ENCODE data around the gene HUS1B.
"Not testable (repeated sequence)": the region's sequence is repeated elsewhere in the genome, so short reads cannot be mapped to it uniquely, and the experiment has no call there.

The HUS1B gene

DNA sequence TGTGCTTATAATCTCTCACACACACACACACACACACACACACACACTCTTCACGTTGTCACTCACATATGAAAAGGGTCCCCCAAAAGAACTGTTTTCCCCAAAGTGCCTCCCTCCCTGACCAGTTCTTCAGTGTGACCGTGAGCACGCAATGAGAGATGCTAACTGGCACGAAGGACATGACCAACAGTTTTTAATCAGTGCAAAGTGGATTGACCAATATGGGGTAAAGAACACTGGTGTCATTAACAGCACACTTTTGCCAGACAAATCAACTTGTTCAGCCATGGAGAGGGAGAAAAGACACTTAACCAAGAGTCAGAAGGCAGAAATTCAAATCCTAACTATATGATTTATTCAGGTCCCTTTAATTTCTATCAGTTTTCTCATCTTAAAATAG is 21.0 kb upstream of the HUS1B start:
- no peak overlapping the region for H3K4me3 ChIP-seq (ENCODE audit: low read depth in 1 of 2, low read length in 2 of 2)
- H3K9ac ChIP-seq (ENCODE audit: low read length): no peak overlapping the region
- H3K4me1 ChIP-seq (ENCODE audit: insufficient read depth, low read length): peaks cover 22% of the 10 kb centered on the region
- H3K27me3 ChIP-seq (ENCODE audit: control insufficient read depth in 1 of 2, insufficient read depth in 2 of 2, low read length in 2 of 2): no peaks in the 10 kb centered on the region
- no peaks in the 10 kb centered on the region for H3K36me3 ChIP-seq (ENCODE audit: insufficient read depth, low read length)
- H3K27ac ChIP-seq (ENCODE audit: low read depth, low read length): no peak overlapping the region
- no peaks in the 10 kb centered on the region for H3K9me3 ChIP-seq (ENCODE audit: low read length)

DNA sequence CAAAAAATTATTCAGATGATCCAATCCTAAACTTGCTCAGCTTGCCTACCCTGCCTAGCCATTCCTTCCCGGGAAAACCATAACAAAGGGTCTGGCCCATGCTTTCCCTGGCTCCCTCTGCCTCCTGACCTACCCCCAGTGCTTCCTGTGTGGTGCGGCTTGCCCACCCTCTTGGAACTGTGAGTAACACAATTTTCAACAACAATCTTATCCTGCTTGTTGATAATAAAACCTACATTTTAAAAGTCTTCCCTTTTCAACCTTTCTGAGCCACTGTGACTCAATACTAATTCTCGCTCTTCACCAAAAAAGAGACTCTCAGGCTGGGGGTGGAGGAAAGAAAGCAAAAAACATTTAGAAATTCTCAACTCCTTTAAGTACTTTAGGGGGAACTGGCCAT is 18.1 kb upstream of the HUS1B start:
- Histone ChIP-seq H3K27ac (ENCODE audit: low read depth, low read length) (no peak overlapping the region), H3K4me1 (ENCODE audit: insufficient read depth, low read length) (peaks cover 16% of the 10 kb centered on the region)

DNA sequence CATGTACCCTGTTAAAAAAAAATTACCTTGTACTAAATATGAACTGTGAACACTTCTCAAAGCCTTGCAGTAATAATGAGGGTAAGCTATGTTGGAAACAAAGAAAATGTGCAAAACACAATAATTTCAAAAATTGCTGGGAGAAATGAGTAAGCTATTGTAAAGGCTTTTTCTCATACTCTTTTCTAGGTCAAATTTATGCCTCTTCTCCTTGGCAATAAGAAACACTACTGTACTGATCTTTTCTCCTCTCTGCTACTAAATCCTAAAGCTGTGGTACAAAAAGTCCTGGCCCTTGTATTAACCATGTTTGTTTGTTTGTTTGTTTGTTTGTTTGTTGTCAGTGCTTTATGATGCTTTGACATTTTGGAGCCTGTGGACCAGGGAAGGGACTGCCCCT is 17.5 kb upstream of the HUS1B start:
- no peaks in the 10 kb centered on the region for H3K9me3 ChIP-seq (ENCODE audit: low read length)
- H3K4me1 ChIP-seq (ENCODE audit: insufficient read depth, low read length): peaks cover 12% of the 10 kb centered on the region
- no peak overlapping the region for H3K27ac ChIP-seq (ENCODE audit: low read depth, low read length)
- no peak overlapping the region for H3K9ac ChIP-seq (ENCODE audit: low read length)
- no peaks in the 10 kb centered on the region for H3K27me3 ChIP-seq (ENCODE audit: control insufficient read depth in 1 of 2, insufficient read depth in 2 of 2, low read length in 2 of 2)
- H3K36me3 ChIP-seq (ENCODE audit: insufficient read depth, low read length): no peaks in the 10 kb centered on the region
- no peak overlapping the region for H3K4me3 ChIP-seq (ENCODE audit: low read depth in 1 of 2, low read length in 2 of 2)

More for the DNA sequence above, 18.1 kb upstream of the HUS1B start:
- H3K9me3 ChIP-seq (ENCODE audit: low read length): no peaks in the 10 kb centered on the region
- H3K36me3 ChIP-seq (ENCODE audit: insufficient read depth, low read length): no peaks in the 10 kb centered on the region
- no peaks in the 10 kb centered on the region for H3K27me3 ChIP-seq (ENCODE audit: control insufficient read depth in 1 of 2, insufficient read depth in 2 of 2, low read length in 2 of 2)
- no peak overlapping the region for H3K9ac ChIP-seq (ENCODE audit: low read length)
- no peak overlapping the region for H3K4me3 ChIP-seq (ENCODE audit: low read depth in 1 of 2, low read length in 2 of 2)

DNA sequence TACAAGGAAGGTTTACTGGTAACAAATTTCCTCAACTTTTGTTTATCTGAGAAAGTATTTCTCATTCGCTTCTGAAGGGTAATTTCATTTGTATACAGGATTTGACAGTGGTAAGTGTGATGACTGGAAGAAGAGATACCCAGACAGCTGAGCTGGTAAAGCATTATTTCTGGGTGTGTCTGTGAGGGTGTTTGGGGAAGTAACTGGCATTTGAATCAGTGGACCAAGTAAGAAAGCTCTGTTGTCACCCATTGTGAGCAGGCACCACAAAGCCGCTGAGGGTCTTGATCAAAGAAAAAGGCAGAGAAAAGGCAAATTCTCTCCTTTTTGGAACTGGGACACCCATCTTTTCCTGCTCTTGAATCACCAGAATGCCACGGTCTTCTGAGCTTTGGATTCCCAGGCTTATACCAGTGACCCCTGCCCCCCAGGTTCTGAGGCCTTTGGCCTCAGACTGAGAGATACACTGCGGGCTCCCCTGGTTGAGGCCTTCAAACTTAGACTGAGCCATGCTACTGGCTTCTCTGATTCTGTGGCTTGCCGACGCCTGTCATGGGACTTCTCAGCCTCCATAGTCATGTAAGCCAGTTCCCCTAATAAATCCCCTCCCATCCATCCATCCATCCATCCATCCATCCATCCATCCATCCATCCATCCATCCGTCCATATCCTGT is 10.5 kb upstream of the HUS1B start:
- no peak overlapping the region for H3K9ac ChIP-seq (ENCODE audit: low read length)
- H3K4me1 ChIP-seq (ENCODE audit: insufficient read depth, low read length): no peaks in the 10 kb centered on the region
- H3K4me3 ChIP-seq (ENCODE audit: low read depth in 1 of 2, low read length in 2 of 2): no peak overlapping the region
- H3K27me3 ChIP-seq (ENCODE audit: control insufficient read depth in 1 of 2, insufficient read depth in 2 of 2, low read length in 2 of 2): no peaks in the 10 kb centered on the region
- H3K27ac ChIP-seq (ENCODE audit: low read depth, low read length): no peak overlapping the region
- no peaks in the 10 kb centered on the region for H3K9me3 ChIP-seq (ENCODE audit: low read length)
- peaks cover 9% of the 10 kb centered on the region for H3K36me3 ChIP-seq (ENCODE audit: insufficient read depth, low read length)

DNA sequence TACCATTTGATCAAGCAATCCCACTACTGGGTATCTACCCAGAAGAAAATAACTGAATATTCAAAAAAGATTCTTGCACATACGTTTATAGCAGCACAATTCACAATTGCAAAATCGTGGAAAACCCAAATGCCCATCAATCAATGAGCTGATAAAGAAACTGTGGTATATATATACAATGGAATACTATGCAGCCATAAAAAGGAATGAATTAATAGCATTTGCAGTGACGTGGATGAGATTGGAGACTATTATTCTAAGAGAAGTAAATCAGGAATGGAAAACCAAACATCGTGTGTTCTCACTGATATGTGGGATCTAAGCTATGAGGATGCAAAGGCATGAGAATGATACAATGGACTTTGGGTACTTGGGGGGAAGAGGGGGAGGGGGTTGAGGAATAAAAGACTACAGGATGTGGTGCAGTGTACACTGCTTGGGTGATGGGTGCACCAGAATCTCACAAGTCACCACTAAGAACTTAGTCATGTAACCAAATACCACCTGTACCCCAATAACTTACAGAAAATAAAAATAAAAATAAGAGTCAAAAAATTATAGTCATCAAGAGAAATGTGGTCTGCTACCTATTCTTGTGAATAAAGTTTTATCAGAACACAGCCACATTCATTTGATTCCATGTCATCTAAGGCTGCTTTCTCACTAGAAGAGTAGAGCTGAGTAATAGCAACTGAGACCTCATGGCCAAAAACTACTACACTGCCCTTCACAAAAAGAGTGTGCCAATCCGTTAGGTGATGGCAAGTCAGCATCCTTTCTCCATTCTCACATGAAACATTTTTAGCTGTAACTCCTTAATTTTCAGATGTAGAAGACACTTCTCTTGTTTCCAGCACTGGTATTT is 8.7 kb upstream of the HUS1B start:
- no peaks in the 10 kb centered on the region for H3K9me3 ChIP-seq (ENCODE audit: low read length)
- no peak overlapping the region for H3K27ac ChIP-seq (ENCODE audit: low read depth, low read length)
- no peak overlapping the region for H3K9ac ChIP-seq (ENCODE audit: low read length)
- H3K4me1 ChIP-seq (ENCODE audit: insufficient read depth, low read length): no peaks in the 10 kb centered on the region
- H3K27me3 ChIP-seq (ENCODE audit: control insufficient read depth in 1 of 2, insufficient read depth in 2 of 2, low read length in 2 of 2): no peaks in the 10 kb centered on the region
- peaks cover 9% of the 10 kb centered on the region for H3K36me3 ChIP-seq (ENCODE audit: insufficient read depth, low read length)
- no peak overlapping the region for H3K4me3 ChIP-seq (ENCODE audit: low read depth in 1 of 2, low read length in 2 of 2)

DNA sequence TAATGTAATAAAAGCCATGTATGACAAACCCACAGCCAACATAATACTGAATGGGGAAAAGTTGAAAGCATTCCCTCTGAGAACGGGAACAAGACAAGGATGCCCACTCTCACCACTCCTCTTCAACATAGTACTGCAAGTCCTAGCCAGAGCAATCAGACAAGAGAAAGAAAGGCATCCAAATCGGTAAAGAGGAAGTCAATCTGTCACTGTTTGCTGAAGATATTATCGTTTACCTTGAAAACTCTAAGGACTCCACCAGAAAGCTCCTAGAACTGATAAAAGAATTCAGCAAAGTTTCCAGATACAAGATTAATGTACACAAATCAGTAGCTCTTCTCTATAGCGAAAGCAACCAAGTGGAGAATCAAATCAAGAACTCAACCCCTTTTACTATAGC is 6.9 kb upstream of the HUS1B start:
- H3K9ac ChIP-seq (ENCODE audit: low read length); H3K36me3 ChIP-seq (ENCODE audit: insufficient read depth, low read length); H3K27ac ChIP-seq (ENCODE audit: low read depth, low read length); H3K27me3 ChIP-seq (ENCODE audit: control insufficient read depth in 1 of 2, insufficient read depth in 2 of 2, low read length in 2 of 2); H3K4me3 ChIP-seq (ENCODE audit: low read depth in 1 of 2, low read length in 2 of 2); H3K9me3 ChIP-seq (ENCODE audit: low read length); H3K4me1 ChIP-seq (ENCODE audit: insufficient read depth, low read length): not testable (repeated sequence)

DNA sequence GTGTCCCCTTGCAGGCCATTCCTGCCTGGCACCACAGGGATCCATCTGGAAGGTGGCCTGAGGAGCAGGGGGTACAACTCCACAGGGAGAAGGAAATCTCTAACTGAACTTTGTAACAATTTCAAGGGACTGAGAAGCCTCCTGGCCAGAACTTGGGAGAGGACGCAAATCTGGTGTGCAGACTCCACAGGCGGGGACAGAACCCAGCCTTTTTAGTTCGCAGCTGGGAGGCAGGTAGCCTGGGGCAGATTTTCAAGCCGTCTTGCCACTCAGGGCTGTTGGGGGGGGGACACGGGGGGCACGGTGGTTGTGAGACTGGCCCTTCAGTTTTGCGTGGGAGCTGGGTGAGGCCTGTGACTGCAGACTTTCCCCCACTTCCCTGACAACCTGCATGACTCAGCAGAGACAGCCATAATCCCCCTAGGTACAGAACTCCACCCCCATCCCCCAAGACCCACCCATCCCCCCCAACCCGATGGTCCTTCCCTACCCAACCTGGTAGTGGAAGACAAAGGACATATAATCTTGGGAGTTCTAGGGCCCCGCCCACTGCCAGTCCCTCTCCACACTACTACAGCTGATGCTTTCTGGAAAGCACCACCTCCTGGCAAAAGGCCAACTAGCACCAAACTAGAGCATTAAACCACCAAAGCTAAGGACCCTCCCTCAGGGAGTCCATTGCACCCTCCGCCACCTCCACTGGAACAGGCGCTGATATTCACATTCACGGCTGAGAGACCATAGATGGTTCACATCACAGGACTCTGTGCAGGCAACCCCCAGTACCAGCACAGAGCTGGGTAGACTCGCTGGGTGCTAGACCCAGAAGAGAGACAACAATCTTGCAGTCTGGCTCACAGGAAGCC is 3.0 kb upstream of the HUS1B start:
- Histone ChIP-seq H3K9ac (ENCODE audit: low read length) (no peak overlapping the region), H3K27ac (ENCODE audit: low read depth, low read length) (no peak overlapping the region), H3K4me1 (ENCODE audit: insufficient read depth, low read length) (peaks cover 5% of the 10 kb centered on the region), H3K27me3 (ENCODE audit: control insufficient read depth in 1 of 2, insufficient read depth in 2 of 2, low read length in 2 of 2) (no peaks in the 10 kb centered on the region), H3K36me3 (ENCODE audit: insufficient read depth, low read length) (no peaks in the 10 kb centered on the region), H3K4me3 (ENCODE audit: low read depth in 1 of 2, low read length in 2 of 2) (no peak overlapping the region), H3K9me3 (ENCODE audit: low read length) (no peaks in the 10 kb centered on the region)

DNA sequence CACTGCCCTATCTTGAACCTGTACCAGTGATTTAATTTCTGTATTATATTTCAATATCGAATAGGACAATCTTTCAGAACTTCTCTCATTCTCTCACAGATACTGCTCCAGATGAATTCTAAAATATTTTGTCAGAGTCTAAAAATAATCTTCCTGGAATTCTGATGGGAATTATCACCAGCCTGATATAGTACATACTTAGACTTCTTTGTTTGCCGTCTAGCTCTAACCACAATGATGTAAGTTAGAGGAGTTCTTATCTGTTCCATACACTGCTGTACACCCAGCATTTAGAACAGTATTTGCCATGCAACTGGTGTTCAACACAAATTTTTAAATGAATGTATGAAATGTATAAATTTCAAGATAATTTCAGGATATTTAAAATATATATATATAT is 1.3 kb upstream of the HUS1B start:
- Histone ChIP-seq H3K4me1 (ENCODE audit: insufficient read depth, low read length) (peaks cover 5% of the 10 kb centered on the region), H3K36me3 (ENCODE audit: insufficient read depth, low read length) (no peaks in the 10 kb centered on the region)

DNA sequence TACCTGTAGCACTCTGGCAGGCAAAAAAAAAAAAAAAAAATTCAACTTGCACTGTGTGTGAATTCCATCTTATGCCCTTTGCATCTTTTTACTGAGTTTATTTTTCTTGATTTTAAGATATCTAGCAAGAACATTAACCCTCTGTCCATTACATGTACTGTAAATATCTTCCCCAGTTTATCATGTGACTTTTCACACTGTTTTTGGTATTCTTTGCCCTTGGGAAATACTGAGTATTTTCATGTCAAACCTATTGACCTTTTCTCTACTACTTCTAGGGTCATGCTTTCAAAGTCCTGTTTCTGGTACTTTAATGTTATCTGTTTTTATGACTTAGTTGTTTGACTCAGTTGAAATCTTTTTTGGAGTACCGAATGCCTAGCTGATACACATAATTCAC is 843 bp upstream of the HUS1B start:
- H3K4me3 ChIP-seq (ENCODE audit: low read depth in 1 of 2, low read length in 2 of 2): no peak overlapping the region
- no peaks in the 10 kb centered on the region for H3K36me3 ChIP-seq (ENCODE audit: insufficient read depth, low read length)
- no peak overlapping the region for H3K9ac ChIP-seq (ENCODE audit: low read length)
- no peaks in the 10 kb centered on the region for H3K27me3 ChIP-seq (ENCODE audit: control insufficient read depth in 1 of 2, insufficient read depth in 2 of 2, low read length in 2 of 2)
- H3K9me3 ChIP-seq (ENCODE audit: low read length): no peaks in the 10 kb centered on the region
- peaks cover 5% of the 10 kb centered on the region for H3K4me1 ChIP-seq (ENCODE audit: insufficient read depth, low read length)
- H3K27ac ChIP-seq (ENCODE audit: low read depth, low read length): no peak overlapping the region

More for the DNA sequence above, 1.3 kb upstream of the HUS1B start:
- Histone ChIP-seq H3K27ac (ENCODE audit: low read depth, low read length) (no peak overlapping the region), H3K4me3 (ENCODE audit: low read depth in 1 of 2, low read length in 2 of 2) (no peak overlapping the region), H3K27me3 (ENCODE audit: control insufficient read depth in 1 of 2, insufficient read depth in 2 of 2, low read length in 2 of 2) (no peaks in the 10 kb centered on the region), H3K9ac (ENCODE audit: low read length) (no peak overlapping the region), H3K9me3 (ENCODE audit: low read length) (no peaks in the 10 kb centered on the region)

DNA sequence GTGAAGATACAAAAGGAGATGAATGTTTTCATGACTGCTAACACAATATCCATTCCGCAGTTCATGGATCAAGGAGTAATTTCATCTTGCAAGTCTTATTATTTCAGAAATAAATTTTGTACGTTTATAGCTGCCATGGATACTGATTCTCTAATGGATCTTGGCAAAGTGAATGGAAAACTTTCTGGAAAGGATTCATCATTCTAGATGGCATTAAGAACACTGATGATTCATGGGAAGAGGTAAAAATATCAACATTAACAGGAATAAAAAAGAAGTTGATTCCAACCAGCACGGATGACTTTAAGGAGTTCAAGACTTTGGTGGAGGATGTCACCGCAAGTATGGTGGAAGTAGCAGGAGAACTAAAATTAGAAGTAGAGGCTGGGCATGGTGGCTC is 2.8 kb downstream of the HUS1B start:
- Histone ChIP-seq H3K36me3 (ENCODE audit: insufficient read depth, low read length) (no peaks in the 10 kb centered on the region), H3K9me3 (ENCODE audit: low read length) (no peaks in the 10 kb centered on the region), H3K4me3 (ENCODE audit: low read depth in 1 of 2, low read length in 2 of 2) (no peak overlapping the region), H3K27me3 (ENCODE audit: control insufficient read depth in 1 of 2, insufficient read depth in 2 of 2, low read length in 2 of 2) (no peaks in the 10 kb centered on the region), H3K4me1 (ENCODE audit: insufficient read depth, low read length) (peaks cover 2% of the 10 kb centered on the region), H3K27ac (ENCODE audit: low read depth, low read length) (no peak overlapping the region), H3K9ac (ENCODE audit: low read length) (no peak overlapping the region)

DNA sequence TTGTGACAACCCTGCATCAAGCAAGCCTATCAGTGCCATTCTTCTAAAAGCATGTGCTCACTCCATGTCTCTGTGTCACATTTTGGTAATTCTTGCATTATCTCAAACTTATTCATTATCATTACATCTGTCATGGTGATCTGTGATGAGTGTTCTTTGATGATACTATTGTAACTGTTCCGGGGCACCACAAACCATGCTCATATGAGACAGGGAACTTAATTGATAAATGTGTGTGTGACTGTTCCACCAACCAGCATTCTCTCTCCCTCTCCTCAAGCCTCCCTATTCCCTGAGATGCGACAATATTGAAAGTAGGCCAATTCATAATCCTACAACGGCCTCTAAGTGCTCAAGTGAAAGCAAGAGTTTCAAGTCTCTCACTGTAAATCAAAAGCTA is 4.0 kb downstream of the HUS1B start:
- Histone ChIP-seq H3K9ac (ENCODE audit: low read length) (no peak overlapping the region), H3K4me3 (ENCODE audit: low read depth in 1 of 2, low read length in 2 of 2) (no peak overlapping the region), H3K4me1 (ENCODE audit: insufficient read depth, low read length) (no peaks in the 10 kb centered on the region), H3K36me3 (ENCODE audit: insufficient read depth, low read length) (no peaks in the 10 kb centered on the region), H3K27ac (ENCODE audit: low read depth, low read length) (no peak overlapping the region), H3K9me3 (ENCODE audit: low read length) (no peaks in the 10 kb centered on the region), H3K27me3 (ENCODE audit: control insufficient read depth in 1 of 2, insufficient read depth in 2 of 2, low read length in 2 of 2) (no peaks in the 10 kb centered on the region)

All from muscle layer of colon (tissue), 2 donors.